Naive thymus-derived CD4-positive, alpha-beta T cell (primary cell): Measurements from ENCODE around the gene RAD52. TPM values are rescaled to one million over a fixed set of nuclear protein-coding genes. Genes with fewer than 3 reads are reported as not detected.

Experiments
- ATAC-seq: fragments of 150-1000 bp; cut with Tn5 transposase; 2 replicates; pipeline ENCODE4 v1.10.0; 2021; ENCODE audit warnings: mild to moderate bottlenecking, moderate library complexity
- CTCF ChIA-PET: fragments of 350-600 bp; sonication (Branson Sonifier 250); formaldehyde crosslinking; loops from one replicate; lab custom pipeline; 2021; ENCODE audit warnings: antibody characterized with exemption; lab: Charles Lee
- POLR2A ChIA-PET: fragments of 350-600 bp; sonication (Branson Sonifier 250); formaldehyde crosslinking; loops from one replicate; lab custom pipeline; 2021; ENCODE audit warnings: antibody characterized with exemption, inconsistent platforms; lab: Charles Lee
- DNase-seq, 9 donors: peaks; one replicate each; pipeline versions ENCODE4 v3.0.0 to v3.0.0-alpha.2; 2020 to 2022; ENCODE audit warnings: mixed read lengths in 1 of 9
- H3K27ac ChIP-seq: one replicate; pipeline ENCODE4 v1.7.0; 2013; ENCODE audit warnings: mild to moderate bottlenecking, low read depth, low read length, moderate library complexity
- H3K27me3 ChIP-seq, 2 donors: one replicate each; pipeline ENCODE4 v1.7.0; 2013; ENCODE audit warnings: low read length in 2 of 2, mild to moderate bottlenecking in 2 of 2, moderate library complexity in 2 of 2; ENCODE audit not compliant: control insufficient read depth in 2 of 2, insufficient read depth in 2 of 2
- H3K36me3 ChIP-seq, 3 experiments: 1 replicate in 2 of 3; 2 replicates in 1 of 3; pipeline ENCODE4 v1.7.0; 2013; ENCODE audit warnings: low read length in 3 of 3, mild to moderate bottlenecking in 3 of 3, moderate library complexity in 1 of 3; ENCODE audit not compliant: insufficient read depth in 3 of 3, control insufficient read depth in 2 of 3
- H3K4me1 ChIP-seq, 2 donors: one replicate each; pipeline ENCODE4 v1.7.0; 2013; ENCODE audit warnings: low read length in 2 of 2, mild to moderate bottlenecking in 2 of 2, moderate library complexity in 1 of 2; ENCODE audit not compliant: control insufficient read depth in 2 of 2, insufficient read depth in 2 of 2
- H3K4me3 ChIP-seq: 2 replicates; pipeline ENCODE4 v1.7.0; 2013; ENCODE audit warnings: mild to moderate bottlenecking, low read length
- H3K9me3 ChIP-seq, 3 experiments: 1 replicate in 2 of 3; 2 replicates in 1 of 3; pipeline ENCODE4 v1.7.0; 2013; ENCODE audit warnings: low read length in 3 of 3; ENCODE audit not compliant: control insufficient read depth in 2 of 3
- H3K27ac Mint-ChIP-seq, 9 donors: one replicate each; pipeline ENCODE4 v1.8.0; 2020 to 2022; ENCODE audit warnings: mixed read lengths in 9 of 9, mild to moderate bottlenecking in 8 of 9, moderate library complexity in 5 of 9, inconsistent platforms in 2 of 9
- H3K27me3 Mint-ChIP-seq, 5 donors: one replicate each; pipeline ENCODE4 v1.8.0; 2021 to 2022; ENCODE audit warnings: mixed read lengths in 5 of 5, mild to moderate bottlenecking in 1 of 5
- H3K36me3 Mint-ChIP-seq, 5 donors: one replicate each; pipeline ENCODE4 v1.8.0; 2020 to 2022; ENCODE audit warnings: mixed read lengths in 5 of 5, mild to moderate bottlenecking in 3 of 5, inconsistent platforms in 1 of 5
- H3K4me1 Mint-ChIP-seq, 7 donors: one replicate each; pipeline ENCODE4 v1.8.0; 2020 to 2022; ENCODE audit warnings: mixed read lengths in 7 of 7, mild to moderate bottlenecking in 3 of 7, inconsistent platforms in 1 of 7
- H3K4me3 Mint-ChIP-seq, 10 donors: one replicate each; pipeline ENCODE4 v1.8.0; 2020 to 2022; ENCODE audit warnings: mild to moderate bottlenecking in 10 of 10, mixed read lengths in 10 of 10, moderate library complexity in 6 of 10, inconsistent platforms in 2 of 10
- H3K9me3 Mint-ChIP-seq, 11 donors: one replicate each; pipeline ENCODE4 v1.8.0; 2020 to 2022; ENCODE audit warnings: mixed read lengths in 11 of 11, mild to moderate bottlenecking in 4 of 11, inconsistent platforms in 1 of 11, moderate library complexity in 1 of 11
- intact Hi-C, 2 donors: fragments of 100-400 bp; cut with micrococcal nuclease; formaldehyde crosslinking; loops; one replicate each; pipeline ENCODE4 v1.15.1; 2023
- polyA plus RNA-seq, 2 donors: library from polyadenylated mRNA; unstranded; fragments of 300-500 nt; fragmentation: Illumina TruSeq; gene quantifications; one replicate each; pipeline ENCODE4 v1.2.3, GENCODE V29; 2021
- total RNA-seq, 6 experiments: library from RNA in 5 of 6; stranded (reverse) in 5 of 6; gene quantifications; 1 replicate in 5 of 6; 2 replicates in 1 of 6; pipeline ENCODE4 v1.2.3 and lab custom pipeline; 2021 to 2026

The RAD52 gene
- total and polyA plus RNA-seq, 7 experiments from 2014 or later = 2.8 to 34.9 (median 17.8) TPM

DNA sequence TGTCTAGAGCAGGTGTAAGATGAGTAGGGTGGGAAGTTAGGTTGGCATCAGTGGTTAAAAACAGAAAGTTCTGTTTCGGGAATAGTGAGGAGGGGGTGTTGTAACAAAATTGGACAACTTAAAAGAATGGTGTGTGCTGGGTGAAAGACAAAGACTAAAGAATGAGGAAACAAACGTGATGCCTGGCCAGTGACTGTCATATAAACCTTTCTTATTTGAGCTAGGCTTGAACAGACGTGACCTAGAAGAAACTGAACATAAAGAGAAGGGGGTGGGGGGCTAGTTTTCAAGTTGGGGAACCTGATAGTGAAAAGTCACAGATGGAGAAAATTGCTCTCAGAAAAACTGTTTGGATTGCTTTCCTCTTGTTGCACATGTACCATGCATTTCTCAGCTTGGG, 39.6 kb downstream of the RAD52 start:
- no peaks in the 10 kb centered on the region for H3K9me3 Mint-ChIP-seq
- DNase-seq (no peak), ATAC-seq (no peak)
- intact Hi-C loops = loop anchor here (5.0 to 10.0 kb wide), 2 partner anchors 37 to 185 kb away; partner anchors contain the start of gene RAD52 (in 2 of the 2)
- Histone ChIP-seq H3K4me1 (no peaks in the 10 kb centered on the region), H3K27ac (no peak overlapping the region), H3K4me3 (no peak overlapping the region), H3K36me3 (peaks cover 32 to 91% (median 37%) of the 10 kb centered on the region in 3 experiments), H3K27me3 (no peaks in the 10 kb centered on the region), H3K9me3 (no peaks in the 10 kb centered on the region)
- H3K27ac Mint-ChIP-seq = peak overlapping the region in 8 of 9 donors; percentile 4 to 91 (median 58)
- H3K36me3 Mint-ChIP-seq = peaks cover 16 to 50% (median 31%) of the 10 kb centered on the region in 5 donors
- H3K4me1 Mint-ChIP-seq = peaks cover 5 to 32% (median 23%) of the 10 kb centered on the region in 7 donors
- H3K27me3 Mint-ChIP-seq = no peaks in the 10 kb centered on the region
- ChIA-PET CTCF (no interaction called here), POLR2A (interaction anchor here (0.7 kb wide), 1 partner anchor 521 kb away, joined by 5 read pairs; no protein-coding TSS in a partner anchor)
- no peak overlapping the region for H3K4me3 Mint-ChIP-seq

DNA sequence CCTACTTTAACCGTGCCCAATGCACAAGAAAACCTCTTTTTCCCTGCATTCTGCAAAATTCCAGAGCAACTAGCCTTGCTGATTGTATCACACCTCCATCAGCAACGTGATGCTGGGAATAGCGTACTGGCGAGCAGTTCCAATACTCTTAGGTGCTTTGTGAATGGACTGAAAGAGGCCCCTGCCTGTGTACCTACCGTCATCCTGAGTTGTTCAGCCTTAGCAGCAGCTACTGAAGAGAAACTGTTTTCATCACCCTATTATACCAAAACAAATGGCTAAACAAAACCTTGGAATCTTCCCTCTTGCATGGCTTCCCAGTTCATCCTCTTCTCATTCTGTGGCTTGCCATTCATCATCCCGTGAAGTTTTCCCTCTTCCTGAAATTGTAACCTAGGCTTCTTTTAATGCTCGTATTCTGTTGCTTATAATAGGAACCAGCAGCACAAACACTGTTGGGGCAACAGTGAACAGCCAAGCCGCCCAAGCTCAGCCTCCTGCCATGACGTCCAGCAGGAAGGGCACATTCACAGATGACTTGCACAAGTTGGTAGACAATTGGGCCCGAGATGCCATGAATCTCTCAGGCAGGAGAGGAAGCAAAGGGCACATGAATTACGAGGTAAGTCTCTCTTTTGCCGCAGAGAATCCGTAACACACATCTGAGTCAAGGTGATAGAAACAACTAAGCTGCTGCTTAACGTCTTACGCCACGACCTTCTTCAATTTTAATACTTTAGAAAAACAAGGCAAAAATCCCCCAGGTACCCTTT, 41.9 kb downstream of the RAD52 start:
- ATAC-seq = no peak
- H3K9me3 Mint-ChIP-seq = no peaks in the 10 kb centered on the region
- H3K27me3 Mint-ChIP-seq = no peaks in the 10 kb centered on the region
- no peaks in the 10 kb centered on the region for H3K27me3 ChIP-seq
- intact Hi-C loops = loop anchor here (5.0 to 10.0 kb wide), 2 partner anchors 40 to 187 kb away; partner anchors contain the start of gene RAD52 (in 2 of the 2)
- no peak overlapping the region for H3K4me3 ChIP-seq
- peaks cover 0 to 7% of the 10 kb centered on the region in 2 donors for H3K4me1 ChIP-seq
- H3K36me3 ChIP-seq = peaks cover 27 to 90% (median 45%) of the 10 kb centered on the region in 3 experiments
- peak overlapping the region in 6 of 9 donors; percentile 16 to 90 (median 58) for H3K27ac Mint-ChIP-seq
- H3K27ac ChIP-seq = no peak overlapping the region
- peaks cover 10 to 45% (median 36%) of the 10 kb centered on the region in 7 donors for H3K4me1 Mint-ChIP-seq
- peak overlapping the region in 2 of 10 donors; percentile 7 to 21 for H3K4me3 Mint-ChIP-seq
- peaks cover 10 to 46% (median 31%) of the 10 kb centered on the region in 5 donors for H3K36me3 Mint-ChIP-seq
- no peak for DNase-seq
- POLR2A ChIA-PET = interaction anchor here (0.6 to 0.7 kb wide), 2 partner anchors 43 to 287 kb away, joined by 3 to 4 read pairs; no protein-coding TSS in a partner anchor
- H3K9me3 ChIP-seq = no peaks in the 10 kb centered on the region
- CTCF ChIA-PET = no interaction called here

DNA sequence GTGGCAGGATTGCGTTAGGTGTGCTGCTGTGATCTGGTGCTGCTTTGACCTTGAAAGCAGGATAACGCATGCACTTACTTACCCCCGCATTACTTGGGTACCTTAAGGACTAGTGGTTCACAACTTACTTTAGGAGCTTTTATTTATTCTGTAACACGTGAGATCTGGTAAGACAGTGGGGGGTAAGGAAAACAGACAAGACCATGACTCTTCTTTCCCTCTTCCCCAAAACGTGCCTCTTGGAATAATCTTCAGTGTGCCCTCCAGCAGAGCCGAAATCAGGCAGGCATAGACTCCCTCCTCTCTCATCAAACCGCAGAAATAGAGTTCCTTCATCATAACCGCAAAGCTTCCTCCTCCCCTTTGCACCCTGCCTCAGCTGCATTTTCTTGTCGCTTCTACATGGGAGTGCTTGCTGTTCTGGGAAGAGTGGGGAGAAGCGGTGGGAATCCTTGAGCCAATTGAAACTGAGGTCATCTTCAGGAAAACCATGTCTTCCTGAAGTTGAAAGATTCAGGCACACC, 43.4 kb downstream of the RAD52 start:
- POLR2A ChIA-PET = no interaction called here
- Mint-ChIP-seq H3K4me1 (peaks cover 10 to 48% (median 36%) of the 10 kb centered on the region in 7 donors), H3K36me3 (peaks cover 14 to 52% (median 41%) of the 10 kb centered on the region in 5 donors)

DNA sequence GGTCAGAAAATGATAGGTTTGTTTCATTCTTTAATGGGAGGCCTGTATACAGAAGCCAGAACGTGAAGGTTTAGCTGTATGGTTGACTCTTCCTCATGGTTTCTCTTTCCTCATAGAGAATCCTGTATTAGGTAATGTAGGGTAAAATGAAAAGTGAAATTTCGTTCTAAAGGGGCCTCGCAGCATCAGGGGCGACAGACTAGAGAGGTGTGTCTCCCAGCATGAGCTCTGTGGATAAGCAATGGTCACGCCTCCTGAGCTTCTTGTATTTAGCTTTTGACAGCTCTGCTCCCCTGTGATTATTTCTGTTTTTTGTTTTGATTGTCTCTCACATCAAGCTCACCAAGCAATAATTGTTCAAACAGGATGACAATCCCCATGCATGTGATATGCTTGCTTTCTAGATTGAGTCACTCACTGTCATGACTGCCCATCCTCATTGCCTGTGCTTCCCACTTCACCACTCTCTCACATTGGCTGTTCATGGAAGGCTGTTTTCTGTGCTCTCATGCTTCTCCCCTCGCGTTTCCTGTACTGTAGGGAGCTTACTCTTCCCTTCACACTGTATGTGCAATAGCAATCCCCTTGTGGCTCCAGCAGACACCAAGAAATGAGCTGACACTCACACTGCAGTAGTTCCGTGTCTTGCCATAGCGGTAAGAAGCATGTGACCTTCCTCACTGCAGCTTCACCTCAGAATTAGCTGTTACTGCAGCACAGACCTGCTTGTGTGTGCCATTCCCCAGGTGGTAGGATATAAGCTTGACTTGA, 44.0 kb downstream of the RAD52 start:
- no peaks in the 10 kb centered on the region for H3K27me3 Mint-ChIP-seq
- intact Hi-C loops = loop anchor here (5.0 to 10.0 kb wide), 2 partner anchors 42 to 189 kb away; partner anchors contain the start of gene RAD52 (in 2 of the 2)
- no peaks in the 10 kb centered on the region for H3K9me3 ChIP-seq
- peaks cover 0 to 7% of the 10 kb centered on the region in 2 donors for H3K4me1 ChIP-seq
- DNase-seq (peak in 4 of 9 donors; percentile 8 to 33 (median 22)), ATAC-seq (peak; percentile 73)
- H3K4me1 Mint-ChIP-seq = peaks cover 10 to 48% (median 36%) of the 10 kb centered on the region in 7 donors
- H3K36me3 ChIP-seq = peaks cover 37 to 94% (median 56%) of the 10 kb centered on the region in 3 experiments
- peak overlapping the region; percentile 2 to 70 (median 53) for H3K4me3 Mint-ChIP-seq
- peak overlapping the region; percentile 19 for H3K27ac ChIP-seq
- peak overlapping the region; percentile 41 to 83 (median 74) for H3K27ac Mint-ChIP-seq
- H3K36me3 Mint-ChIP-seq = peaks cover 14 to 55% (median 45%) of the 10 kb centered on the region in 5 donors
- H3K4me3 ChIP-seq = no peak overlapping the region
- ChIA-PET POLR2A (no interaction called here), CTCF (interaction anchor here (1.1 kb wide), 2 partner anchors 45 to 187 kb away, joined by 3 to 4 read pairs; partner anchors contain the start of gene RAD52)
- H3K9me3 Mint-ChIP-seq = no peaks in the 10 kb centered on the region
- H3K27me3 ChIP-seq = no peaks in the 10 kb centered on the region

More for the DNA sequence above, 43.4 kb downstream of the RAD52 start:
- intact Hi-C loops = loop anchor here (5.0 to 10.0 kb wide), 2 partner anchors 41 to 189 kb away; partner anchors contain the start of gene RAD52 (in 2 of the 2)
- Histone ChIP-seq H3K36me3 (peaks cover 37 to 93% (median 49%) of the 10 kb centered on the region in 3 experiments), H3K9me3 (no peaks in the 10 kb centered on the region), H3K4me1 (peaks cover 0 to 7% of the 10 kb centered on the region in 2 donors), H3K27ac (peak overlapping the region; percentile 19), H3K4me3 (no peak overlapping the region), H3K27me3 (no peaks in the 10 kb centered on the region)
- DNase-seq = peak in 3 of 9 donors; percentile 23 to 33 (median 24)
- ATAC-seq = no peak
- CTCF ChIA-PET = interaction anchor here (1.1 kb wide), 2 partner anchors 44 to 187 kb away, joined by 3 to 4 read pairs; partner anchors contain the start of gene RAD52
- Mint-ChIP-seq H3K9me3 (no peaks in the 10 kb centered on the region), H3K4me3 (peak overlapping the region; percentile 2 to 70 (median 53)), H3K27me3 (no peaks in the 10 kb centered on the region), H3K27ac (peak overlapping the region; percentile 41 to 83 (median 65))

DNA sequence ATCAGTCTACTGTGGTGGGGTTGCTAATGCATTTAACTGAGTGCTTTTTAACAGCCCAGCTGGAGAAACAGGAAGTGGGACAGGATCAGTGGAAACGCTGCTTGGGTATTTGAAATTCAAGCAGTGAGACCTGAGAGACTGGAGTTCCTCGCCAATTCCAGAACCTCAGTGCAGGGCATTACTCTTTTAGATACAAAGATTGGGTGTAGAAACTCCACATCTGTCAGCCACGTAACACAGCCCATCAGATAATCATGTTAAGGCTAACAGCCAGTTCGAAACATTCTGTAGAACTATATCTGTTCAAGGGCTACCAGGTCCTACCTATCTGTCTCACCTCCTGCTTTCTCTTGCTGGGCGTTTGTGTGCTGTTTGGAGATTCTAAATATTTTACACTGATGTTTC, 45.5 kb downstream of the RAD52 start:
- Histone ChIP-seq H3K4me3 (no peak overlapping the region), H3K9me3 (no peaks in the 10 kb centered on the region), H3K36me3 (peaks cover 31 to 95% (median 58%) of the 10 kb centered on the region in 3 experiments), H3K27ac (no peak overlapping the region), H3K4me1 (peaks cover 0 to 7% of the 10 kb centered on the region in 2 donors), H3K27me3 (no peaks in the 10 kb centered on the region)
- ChIA-PET CTCF (interaction anchor here (0.6 kb wide), 1 partner anchor 86 kb away, joined by 3 read pairs; no protein-coding TSS in a partner anchor), POLR2A (no interaction called here)
- no peaks in the 10 kb centered on the region for H3K27me3 Mint-ChIP-seq
- intact Hi-C loops = loop anchor here in 1 of 2 donors (10.0 kb wide), 1 partner anchor 191 kb away; no protein-coding TSS in a partner anchor
- peaks cover 6 to 48% (median 35%) of the 10 kb centered on the region in 7 donors for H3K4me1 Mint-ChIP-seq
- peak overlapping the region in 8 of 9 donors; percentile 41 to 85 (median 79) for H3K27ac Mint-ChIP-seq
- peak overlapping the region in 1 of 10 donors; percentile 62 for H3K4me3 Mint-ChIP-seq
- DNase-seq (no peak), ATAC-seq (no peak)
- H3K9me3 Mint-ChIP-seq = no peaks in the 10 kb centered on the region
- H3K36me3 Mint-ChIP-seq = peaks cover 14 to 58% (median 42%) of the 10 kb centered on the region in 5 donors
